22Rv1 (cell line): Measurements from ENCODE around the gene NCOA1.
"Not testable (repeated sequence)": the region's sequence is repeated elsewhere in the genome, so short reads cannot be mapped to it uniquely, and the experiment has no call there.

Experiments used
- H3K27ac ChIP-seq: fragments of 450-650 bp; 2 replicates; pipeline ENCODE4 v1.5.1; 2017
- CTCF ChIP-seq: fragments of 450-650 bp; IDR thresholded peaks from 2 replicates; pipeline ENCODE4 v1.5.1; 2017; ENCODE audit warnings: mild to moderate bottlenecking
- ZFX ChIP-seq: fragments of 450-650 bp; IDR thresholded peaks from 2 replicates; pipeline ENCODE4 v1.6.1; 2017; ENCODE audit warnings: antibody characterized with exemption, borderline replicate concordance

NCOA1 gene

GRCh38 chr2:24675338-24675737, 184.3 kb downstream of the NCOA1 start:
- no peak overlapping the region for H3K27ac ChIP-seq
- no peak for TF ChIP-seq ZFX
- no peak for TF ChIP-seq CTCF

GRCh38 chr2:24676493-24676892, 185.4 kb downstream of the NCOA1 start:
- TF ChIP-seq ZFX (no peak), CTCF (no peak)
- H3K27ac ChIP-seq, result no peak overlapping the region

- not testable (repeated sequence) for H3K27ac ChIP-seq
Measured at GRCh38 chr2:24678066-24678465, 187.0 kb downstream of the NCOA1 start.

- no peak overlapping the region for H3K27ac ChIP-seq
- no peak for TF ChIP-seq CTCF
- TF ChIP-seq ZFX, result no peak
Measured at GRCh38 chr2:24680196-24680595, 189.1 kb downstream of the NCOA1 start.

- H3K27ac ChIP-seq, result no peak overlapping the region
- TF ChIP-seq ZFX, result no peak
Measured at GRCh38 chr2:24682304-24682703, 191.2 kb downstream of the NCOA1 start.

- TF ChIP-seq CTCF (no peak), ZFX (no peak)
- no peak overlapping the region for H3K27ac ChIP-seq
Measured at GRCh38 chr2:24683408-24683807, 192.4 kb downstream of the NCOA1 start.

GRCh38 chr2:24690524-24690923, 199.5 kb downstream of the NCOA1 start:
- H3K27ac ChIP-seq, result no peak overlapping the region
- no peak for TF ChIP-seq CTCF
- no peak for TF ChIP-seq ZFX

GRCh38 chr2:24691806-24692205, 200.8 kb downstream of the NCOA1 start:
- no peak overlapping the region for H3K27ac ChIP-seq
- TF ChIP-seq ZFX (no peak), CTCF (no peak)

- no peak overlapping the region for H3K27ac ChIP-seq
- no peak for TF ChIP-seq ZFX
- no peak for TF ChIP-seq CTCF
Measured at GRCh38 chr2:24697792-24698191, 206.7 kb downstream of the NCOA1 start.
